GM18498 (cell line): ENCODE results near the gene ST8SIA6.

Source experiments
- ATAC-seq: cut with Tn5 transposase; IDR thresholded peaks from one replicate; pipeline ENCODE4 v1.9.1; 2021; ENCODE audit warnings: mild to moderate bottlenecking, moderate library complexity; ENCODE audit not compliant: unreplicated experiment

The ST8SIA6 gene

DNA sequence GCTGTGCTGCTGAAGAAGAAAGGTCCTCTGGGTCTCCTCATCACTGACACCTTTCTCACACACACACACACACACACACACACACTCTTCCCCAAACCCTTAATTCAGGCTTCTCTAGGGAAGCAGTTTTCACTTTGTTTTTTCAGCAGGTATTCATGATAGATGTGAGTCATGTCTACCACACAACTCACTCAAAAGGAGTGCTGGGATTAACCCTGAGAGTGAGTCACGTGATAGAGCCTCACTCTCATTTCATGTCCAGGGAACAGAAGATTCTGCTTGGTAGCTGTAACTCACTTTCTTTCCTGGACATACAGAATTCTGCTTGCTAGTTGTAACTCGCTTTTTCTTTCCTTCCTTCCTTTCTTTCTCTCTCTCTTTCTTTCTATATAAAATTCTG lies 181.0 kb downstream of the ST8SIA6 start:
- no peak for ATAC-seq

DNA sequence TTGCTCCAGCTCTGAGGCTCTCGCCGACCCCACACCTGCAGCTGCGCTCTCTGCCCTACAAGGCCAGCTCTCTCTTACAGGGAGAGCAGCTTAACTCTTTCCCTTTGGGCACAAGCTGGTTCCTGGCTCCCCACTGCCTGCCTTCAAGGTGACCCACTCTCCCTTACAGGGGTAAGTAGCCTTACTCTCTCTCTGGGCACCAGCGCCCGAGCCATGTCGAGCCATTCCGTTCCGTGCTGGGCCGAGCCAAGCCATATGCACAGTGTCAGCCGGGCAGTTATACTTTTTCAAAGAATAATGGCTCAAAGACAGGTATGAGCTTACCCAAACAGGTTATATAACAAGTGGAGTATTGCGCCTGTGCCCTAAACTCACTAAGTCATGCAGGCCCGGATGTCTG lies 181.7 kb downstream of the ST8SIA6 start:
- no peak for ATAC-seq
